ENCODE results near the gene TPPP.

TPPP gene

GRCh38 chr5:669842-670395, 23.2 kb downstream of the TPPP start:
- no peaks in the 10 kb centered on the region for H3K27me3 ChIP-seq (ENCODE audit: low read depth)
- in situ Hi-C loops (cut with MboI; ENCODE audit: low sequenced_read_pairs) = loop anchor here (10.0 kb wide), 1 partner anchor 225 kb away; the partner anchor contains the start of genes BRD9 and TRIP13
- H3K4me1 ChIP-seq = peaks cover 16% of the 10 kb centered on the region
- H3K9me3 ChIP-seq = no peaks in the 10 kb centered on the region
- DNase-seq (ENCODE audit: low spot score in 2 of 2) = no peak
- no peak overlapping the region for H3K4me3 ChIP-seq
- peaks cover 15% of the 10 kb centered on the region for H3K36me3 ChIP-seq (replicated peaks)

- peak in 1 of 2 experiments; percentile 74 for DNase-seq (ENCODE audit: low spot score in 2 of 2)
- no peaks in the 10 kb centered on the region for H3K9me3 ChIP-seq
- peaks cover 22% of the 10 kb centered on the region for H3K36me3 ChIP-seq (replicated peaks)
- H3K4me3 ChIP-seq = no peak overlapping the region
- H3K27me3 ChIP-seq (ENCODE audit: low read depth) = no peaks in the 10 kb centered on the region
- peaks cover 16% of the 10 kb centered on the region for H3K4me1 ChIP-seq
- in situ Hi-C loops (cut with MboI; ENCODE audit: low sequenced_read_pairs) = no loop called here
These were observed 23.9 kb downstream of the TPPP start for GRCh38 chr5:669111-669841.

GRCh38 chr5:668283-668995, 24.7 kb downstream of the TPPP start:
- no peaks in the 10 kb centered on the region for H3K9me3 ChIP-seq
- DNase-seq (ENCODE audit: low spot score in 2 of 2) = no peak
- in situ Hi-C loops (cut with MboI; ENCODE audit: low sequenced_read_pairs) = no loop called here
- H3K4me3 ChIP-seq = no peak overlapping the region
- peaks cover 30% of the 10 kb centered on the region for H3K36me3 ChIP-seq (replicated peaks)
- H3K4me1 ChIP-seq = peaks cover 15% of the 10 kb centered on the region
- H3K27me3 ChIP-seq (ENCODE audit: low read depth) = no peaks in the 10 kb centered on the region

- no peak overlapping the region for H3K4me3 ChIP-seq
- H3K36me3 ChIP-seq (replicated peaks) = peaks cover 39% of the 10 kb centered on the region
- in situ Hi-C loops (cut with MboI; ENCODE audit: low sequenced_read_pairs) = no loop called here
- peaks cover 3% of the 10 kb centered on the region for H3K4me1 ChIP-seq
- DNase-seq (ENCODE audit: low spot score in 2 of 2) = no peak
- H3K27me3 ChIP-seq (ENCODE audit: low read depth) = no peaks in the 10 kb centered on the region
- no peaks in the 10 kb centered on the region for H3K9me3 ChIP-seq
These were observed 26.2 kb downstream of the TPPP start for GRCh38 chr5:666816-667498.

GRCh38 chr5:665956-666711, 27.0 kb downstream of the TPPP start:
- H3K36me3 ChIP-seq (replicated peaks) = peaks cover 45% of the 10 kb centered on the region
- no peaks in the 10 kb centered on the region for H3K4me1 ChIP-seq
- no peak for DNase-seq (ENCODE audit: low spot score in 2 of 2)
- H3K27me3 ChIP-seq (ENCODE audit: low read depth) = no peaks in the 10 kb centered on the region
- no peaks in the 10 kb centered on the region for H3K9me3 ChIP-seq
- in situ Hi-C loops (cut with MboI; ENCODE audit: low sequenced_read_pairs) = no loop called here
- H3K4me3 ChIP-seq = no peak overlapping the region

- Histone ChIP-seq H3K4me3 (no peak overlapping the region), H3K27me3 (ENCODE audit: low read depth) (no peaks in the 10 kb centered on the region), H3K9me3 (no peaks in the 10 kb centered on the region), H3K4me1 (no peaks in the 10 kb centered on the region), H3K36me3 (replicated peaks) (peaks cover 49% of the 10 kb centered on the region)
- in situ Hi-C loops (cut with MboI; ENCODE audit: low sequenced_read_pairs) = no loop called here
- DNase-seq (ENCODE audit: low spot score in 2 of 2) = peak in 1 of 2 experiments; percentile 51
These were observed 27.6 kb downstream of the TPPP start for GRCh38 chr5:665541-665955.

GRCh38 chr5:664994-665360, 28.2 kb downstream of the TPPP start:
- Histone ChIP-seq H3K9me3 (no peaks in the 10 kb centered on the region; the same call in 1 of the 2 replicates), H3K36me3 (replicated peaks) (peaks cover 54% of the 10 kb centered on the region), H3K4me1 (no peaks in the 10 kb centered on the region), H3K4me3 (no peak overlapping the region), H3K27me3 (ENCODE audit: low read depth) (no peaks in the 10 kb centered on the region)
- in situ Hi-C loops (cut with MboI; ENCODE audit: low sequenced_read_pairs) = no loop called here
- DNase-seq (ENCODE audit: low spot score in 2 of 2) = no peak

- H3K36me3 ChIP-seq (replicated peaks) = peaks cover 59% of the 10 kb centered on the region
- no peak for DNase-seq (ENCODE audit: low spot score in 2 of 2)
- H3K9me3 ChIP-seq = no peaks in the 10 kb centered on the region; the same call in 1 of the 2 replicates
- H3K27me3 ChIP-seq (ENCODE audit: low read depth) = no peaks in the 10 kb centered on the region
- no peaks in the 10 kb centered on the region for H3K4me1 ChIP-seq
- in situ Hi-C loops (cut with MboI; ENCODE audit: low sequenced_read_pairs) = no loop called here
- H3K4me3 ChIP-seq = no peak overlapping the region
These were observed 28.7 kb downstream of the TPPP start for GRCh38 chr5:664343-664993.

GRCh38 chr5:663436-664342, 29.5 kb downstream of the TPPP start:
- DNase-seq (ENCODE audit: low spot score in 2 of 2) = no peak
- in situ Hi-C loops (cut with MboI; ENCODE audit: low sequenced_read_pairs) = no loop called here
- no peak overlapping the region for H3K4me3 ChIP-seq

GRCh38 chr5:662751-663435, 30.3 kb downstream of the TPPP start:
- in situ Hi-C loops (cut with MboI; ENCODE audit: low sequenced_read_pairs) = no loop called here

More at GRCh38 chr5:663436-664342, 29.5 kb downstream of the TPPP start:
- peaks cover 63% of the 10 kb centered on the region for H3K36me3 ChIP-seq (replicated peaks)
- H3K4me1 ChIP-seq = no peaks in the 10 kb centered on the region
- H3K9me3 ChIP-seq = no peaks in the 10 kb centered on the region; the same call in 1 of the 2 replicates
- no peaks in the 10 kb centered on the region for H3K27me3 ChIP-seq (ENCODE audit: low read depth)

GRCh38 chr5:661891-662750, 31.0 kb downstream of the TPPP start:
- Histone ChIP-seq H3K4me1 (no peaks in the 10 kb centered on the region), H3K4me3 (no peak overlapping the region), H3K9me3 (no peaks in the 10 kb centered on the region; the same call in 1 of the 2 replicates), H3K36me3 (replicated peaks) (peaks cover 65% of the 10 kb centered on the region), H3K27me3 (ENCODE audit: low read depth) (no peaks in the 10 kb centered on the region)
- no peak for DNase-seq (ENCODE audit: low spot score in 2 of 2)
- in situ Hi-C loops (cut with MboI; ENCODE audit: low sequenced_read_pairs) = no loop called here

More at GRCh38 chr5:662751-663435, 30.3 kb downstream of the TPPP start:
- DNase-seq (ENCODE audit: low spot score in 2 of 2) = no peak
- H3K36me3 ChIP-seq (replicated peaks) = peaks cover 61% of the 10 kb centered on the region
- H3K9me3 ChIP-seq = no peaks in the 10 kb centered on the region; the same call in 1 of the 2 replicates
- H3K4me3 ChIP-seq = no peak overlapping the region
- H3K4me1 ChIP-seq = no peaks in the 10 kb centered on the region
- no peaks in the 10 kb centered on the region for H3K27me3 ChIP-seq (ENCODE audit: low read depth)
